Stimulated activated effector memory CD8-positive, alpha-beta T cell treated with anti-CD3 and anti-CD28 coated beads, Interleukin-12 subunit alpha, Interleukin-12 subunit beta, amount 100 ng/mL, for 72 hours (primary cell): Measurements from ENCODE around the gene FERMT3.

Experiments
- ATAC-seq: fragments of 150-1000 bp; cut with Tn5 transposase; 2 replicates; pipeline ENCODE4 v1.10.0; 2021
- DNase-seq, 2 donors: peaks; one replicate each; pipeline ENCODE4 v3.0.0; 2021 to 2022; ENCODE audit warnings: low spot score in 2 of 2
- H3K27ac Mint-ChIP-seq: one replicate; pipeline ENCODE4 v1.8.0; 2022; ENCODE audit warnings: mild to moderate bottlenecking, mixed read lengths
- H3K36me3 Mint-ChIP-seq: one replicate; pipeline ENCODE4 v1.8.0; 2022; ENCODE audit warnings: mild to moderate bottlenecking, mixed read lengths
- H3K4me1 Mint-ChIP-seq: one replicate; pipeline ENCODE4 v1.8.0; 2022; ENCODE audit warnings: mixed read lengths
- H3K4me3 Mint-ChIP-seq: one replicate; pipeline ENCODE4 v1.8.0; 2022; ENCODE audit warnings: mild to moderate bottlenecking, mixed read lengths
- H3K9me3 Mint-ChIP-seq: one replicate; pipeline ENCODE4 v1.8.0; 2022; ENCODE audit warnings: mixed read lengths

Gene FERMT3

GRCh38 chr11:64253481-64253880, 47.0 kb downstream of the FERMT3 start:
- ATAC-seq (no peak), DNase-seq (no peak)
- Mint-ChIP-seq H3K36me3 (peaks cover 31% of the 10 kb centered on the region), H3K9me3 (no peaks in the 10 kb centered on the region), H3K4me3 (no peak overlapping the region), H3K27ac (peak overlapping the region; percentile 70), H3K4me1 (peaks cover 20% of the 10 kb centered on the region)

DNA sequence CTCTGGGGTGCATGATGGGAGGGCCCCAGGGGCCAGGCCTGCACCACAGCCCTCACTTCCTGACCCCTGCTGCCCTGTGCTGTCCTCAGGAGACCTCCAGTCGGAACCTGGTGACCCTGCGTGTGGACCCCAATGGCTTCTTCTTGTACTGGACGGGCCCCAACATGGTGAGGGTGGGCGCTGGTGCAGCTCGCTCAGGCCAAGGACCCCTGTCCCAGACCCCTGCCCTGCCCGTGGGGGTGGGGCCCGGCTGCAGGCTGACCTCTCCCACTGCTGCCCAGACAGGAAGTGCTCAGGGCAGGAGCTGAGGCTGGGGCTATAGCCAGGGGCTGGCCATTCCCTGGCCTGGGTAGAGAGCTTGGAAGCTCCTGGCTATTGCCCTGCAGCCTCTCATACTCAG, 47.8 kb downstream of the FERMT3 start:
- Mint-ChIP-seq H3K9me3 (no peaks in the 10 kb centered on the region), H3K27ac (peak overlapping the region; percentile 70), H3K4me1 (peaks cover 24% of the 10 kb centered on the region), H3K36me3 (peaks cover 29% of the 10 kb centered on the region), H3K4me3 (no peak overlapping the region)
- ATAC-seq (no peak), DNase-seq (no peak)

- no peak for ATAC-seq
- Mint-ChIP-seq H3K27ac (no peak overlapping the region), H3K4me3 (no peak overlapping the region), H3K9me3 (no peaks in the 10 kb centered on the region), H3K4me1 (peaks cover 34% of the 10 kb centered on the region), H3K36me3 (peaks cover 40% of the 10 kb centered on the region)
- no peak for DNase-seq
Observed at GRCh38 chr11:64255135-64256128, 48.9 kb downstream of the FERMT3 start.

DNA sequence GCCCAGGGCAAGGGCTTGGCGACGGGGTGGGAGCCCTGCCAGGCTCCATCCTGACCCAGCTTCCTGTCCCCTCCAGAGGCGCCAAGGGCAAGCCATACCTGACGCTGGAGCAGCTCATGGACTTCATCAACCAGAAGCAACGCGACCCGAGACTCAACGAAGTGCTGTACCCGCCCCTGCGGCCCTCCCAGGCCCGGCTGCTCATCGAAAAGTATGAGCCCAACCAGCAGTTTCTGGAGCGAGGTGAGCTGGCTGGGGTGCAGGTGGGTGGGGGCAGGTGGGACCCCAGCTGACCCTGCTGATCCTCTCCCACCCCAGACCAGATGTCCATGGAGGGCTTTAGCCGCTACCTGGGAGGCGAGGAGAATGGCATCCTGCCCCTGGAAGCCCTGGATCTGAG, 49.8 kb downstream of the FERMT3 start:
- H3K27ac Mint-ChIP-seq = no peak overlapping the region
- ATAC-seq = no peak

GRCh38 chr11:64258356-64258755, 51.8 kb downstream of the FERMT3 start:
- DNase-seq (no peak), ATAC-seq (no peak)
- no peaks in the 10 kb centered on the region for H3K9me3 Mint-ChIP-seq
- H3K4me1 Mint-ChIP-seq = peaks cover 28% of the 10 kb centered on the region
- no peak overlapping the region for H3K4me3 Mint-ChIP-seq
- no peak overlapping the region for H3K27ac Mint-ChIP-seq
- H3K36me3 Mint-ChIP-seq = peaks cover 55% of the 10 kb centered on the region

More for the DNA sequence above, 49.8 kb downstream of the FERMT3 start:
- Mint-ChIP-seq H3K36me3 (peaks cover 47% of the 10 kb centered on the region), H3K4me1 (peaks cover 30% of the 10 kb centered on the region), H3K9me3 (no peaks in the 10 kb centered on the region), H3K4me3 (no peak overlapping the region)
- DNase-seq = no peak

GRCh38 chr11:64258946-64259532, 52.5 kb downstream of the FERMT3 start:
- H3K27ac Mint-ChIP-seq = peak overlapping the region; percentile 90
- H3K4me1 Mint-ChIP-seq = peaks cover 23% of the 10 kb centered on the region
- H3K36me3 Mint-ChIP-seq = peaks cover 55% of the 10 kb centered on the region

GRCh38 chr11:64259533-64260067, 53.1 kb downstream of the FERMT3 start:
- peak overlapping the region; percentile 31 for H3K4me3 Mint-ChIP-seq
- no peak for DNase-seq
- H3K9me3 Mint-ChIP-seq = no peaks in the 10 kb centered on the region
- H3K4me1 Mint-ChIP-seq = peaks cover 22% of the 10 kb centered on the region
- ATAC-seq = peak; percentile 49
- peak overlapping the region; percentile 90 for H3K27ac Mint-ChIP-seq
- H3K36me3 Mint-ChIP-seq = peaks cover 55% of the 10 kb centered on the region

More at GRCh38 chr11:64258946-64259532, 52.5 kb downstream of the FERMT3 start:
- ATAC-seq = no peak
- no peak for DNase-seq
- Mint-ChIP-seq H3K9me3 (no peaks in the 10 kb centered on the region), H3K4me3 (no peak overlapping the region)

DNA sequence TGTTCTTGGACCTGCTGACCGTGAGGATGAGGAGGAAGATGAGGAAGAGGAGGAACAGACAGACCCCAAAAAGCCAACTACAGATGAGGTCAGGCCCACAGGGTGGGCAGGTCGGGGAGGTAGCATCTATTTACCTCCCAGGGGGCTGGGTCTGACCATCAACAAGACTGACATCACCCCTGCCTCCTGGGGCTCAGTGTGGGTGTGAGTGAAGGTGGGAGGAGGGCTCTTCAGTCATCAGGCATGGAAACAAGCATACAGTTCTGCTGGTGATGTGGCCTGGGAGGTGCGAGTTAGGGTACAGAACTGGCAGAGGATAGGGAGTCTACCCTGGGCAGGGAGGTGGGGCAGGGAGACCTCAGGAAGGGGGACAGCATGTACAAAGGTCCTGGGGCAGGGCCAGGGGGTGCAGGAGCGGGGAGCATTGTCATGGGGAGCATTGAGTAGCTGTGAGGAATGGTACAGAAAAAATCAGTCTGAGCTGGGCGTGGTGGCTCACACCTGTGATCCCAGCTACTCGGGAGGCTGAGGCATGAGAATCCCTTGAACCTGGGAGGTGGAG, 53.7 kb downstream of the FERMT3 start:
- H3K27ac Mint-ChIP-seq = peak overlapping the region; percentile 90
- ATAC-seq (peak; percentile 56), DNase-seq (no peak)
- H3K4me3 Mint-ChIP-seq = peak overlapping the region; percentile 31
- H3K9me3 Mint-ChIP-seq = no peaks in the 10 kb centered on the region
- H3K4me1 Mint-ChIP-seq = peaks cover 22% of the 10 kb centered on the region
- H3K36me3 Mint-ChIP-seq = peaks cover 55% of the 10 kb centered on the region

DNA sequence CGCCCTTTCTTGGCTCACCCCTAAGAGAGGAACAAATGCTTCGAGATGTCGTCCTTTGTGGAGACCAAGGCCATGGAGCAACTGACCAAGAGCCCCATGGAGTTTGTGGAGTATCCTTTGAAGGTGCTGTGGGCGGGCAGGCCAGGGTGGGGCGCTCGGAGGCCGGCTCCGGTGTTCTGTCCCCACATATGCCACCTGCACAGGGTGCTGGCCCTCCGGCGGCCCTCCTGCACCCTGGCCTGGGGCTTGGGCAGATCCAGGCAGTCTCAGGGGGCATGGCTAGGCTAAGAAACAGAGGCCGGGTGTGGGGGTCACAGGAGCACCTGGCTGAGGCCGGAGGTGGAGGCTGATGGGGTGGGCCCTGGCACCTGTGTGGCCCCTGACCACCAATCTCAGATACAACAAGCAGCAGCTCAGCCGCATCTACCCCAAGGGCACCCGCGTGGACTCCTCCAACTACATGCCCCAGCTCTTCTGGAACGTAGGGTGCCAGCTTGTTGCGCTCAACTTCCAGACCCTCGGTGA, 55.1 kb downstream of the FERMT3 start:
- Mint-ChIP-seq H3K27ac (no peak overlapping the region), H3K4me1 (peaks cover 22% of the 10 kb centered on the region), H3K9me3 (no peaks in the 10 kb centered on the region), H3K4me3 (no peak overlapping the region), H3K36me3 (peaks cover 47% of the 10 kb centered on the region)
- DNase-seq (no peak), ATAC-seq (no peak)

DNA sequence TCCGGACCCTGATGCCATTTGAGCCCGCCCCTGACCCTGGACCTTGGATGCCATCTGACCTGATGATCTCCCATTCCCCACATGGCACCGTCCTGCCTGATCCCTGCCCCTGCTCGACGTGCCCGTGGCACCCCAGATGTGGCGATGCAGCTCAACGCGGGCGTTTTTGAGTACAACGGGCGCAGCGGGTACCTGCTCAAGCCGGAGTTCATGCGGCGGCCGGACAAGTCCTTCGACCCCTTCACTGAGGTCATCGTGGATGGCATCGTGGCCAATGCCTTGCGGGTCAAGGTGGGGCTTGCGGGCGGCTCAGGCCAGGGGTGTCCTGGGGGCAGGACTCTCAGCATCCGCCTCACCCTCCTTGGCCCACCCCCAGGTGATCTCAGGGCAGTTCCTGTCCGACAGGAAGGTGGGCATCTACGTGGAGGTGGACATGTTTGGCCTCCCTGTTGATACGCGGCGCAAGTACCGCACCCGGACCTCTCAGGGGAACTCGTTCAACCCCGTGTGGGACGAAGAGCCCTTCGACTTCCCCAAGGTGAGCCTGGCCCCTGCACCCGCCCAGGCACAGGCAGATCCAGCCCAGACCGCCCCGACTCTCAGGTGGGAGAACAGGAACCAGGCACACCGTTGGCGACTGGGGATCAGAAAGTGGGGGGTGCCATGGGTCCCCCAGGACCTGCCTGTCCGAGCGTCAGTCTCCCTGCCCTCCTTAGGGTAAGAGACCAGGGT, 55.9 kb downstream of the FERMT3 start:
- Mint-ChIP-seq H3K36me3 (peaks cover 45% of the 10 kb centered on the region), H3K4me3 (no peak overlapping the region), H3K4me1 (peaks cover 23% of the 10 kb centered on the region), H3K9me3 (no peaks in the 10 kb centered on the region), H3K27ac (peak overlapping the region; percentile 23)
- no peak for ATAC-seq
- no peak for DNase-seq

- ATAC-seq (no peak), DNase-seq (no peak)
- Mint-ChIP-seq H3K4me3 (no peak overlapping the region), H3K4me1 (peaks cover 31% of the 10 kb centered on the region), H3K36me3 (peaks cover 45% of the 10 kb centered on the region), H3K9me3 (no peaks in the 10 kb centered on the region), H3K27ac (peak overlapping the region; percentile 23)
Observed at GRCh38 chr11:64263021-64263946, 56.8 kb downstream of the FERMT3 start.

DNA sequence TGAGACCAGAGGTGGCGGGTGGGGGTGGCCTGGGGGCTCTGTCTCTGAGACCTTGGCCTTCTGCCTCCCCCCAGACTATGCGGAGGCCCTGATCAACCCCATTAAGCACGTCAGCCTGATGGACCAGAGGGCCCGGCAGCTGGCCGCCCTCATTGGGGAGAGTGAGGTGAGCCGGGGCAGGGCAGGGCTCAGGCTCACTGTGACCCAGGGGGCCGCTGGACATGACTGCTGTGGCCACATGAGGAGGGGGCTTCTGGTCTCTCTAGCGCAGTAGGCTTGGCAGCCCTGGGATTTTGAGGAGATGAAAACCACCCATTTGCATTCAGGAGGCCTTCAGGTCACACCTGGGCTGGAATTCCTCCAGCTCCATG, 57.4 kb downstream of the FERMT3 start:
- peaks cover 51% of the 10 kb centered on the region for H3K36me3 Mint-ChIP-seq
- ATAC-seq = no peak
- H3K4me3 Mint-ChIP-seq = no peak overlapping the region
- DNase-seq = no peak
- no peaks in the 10 kb centered on the region for H3K9me3 Mint-ChIP-seq
- peak overlapping the region; percentile 60 for H3K27ac Mint-ChIP-seq
- peaks cover 38% of the 10 kb centered on the region for H3K4me1 Mint-ChIP-seq

DNA sequence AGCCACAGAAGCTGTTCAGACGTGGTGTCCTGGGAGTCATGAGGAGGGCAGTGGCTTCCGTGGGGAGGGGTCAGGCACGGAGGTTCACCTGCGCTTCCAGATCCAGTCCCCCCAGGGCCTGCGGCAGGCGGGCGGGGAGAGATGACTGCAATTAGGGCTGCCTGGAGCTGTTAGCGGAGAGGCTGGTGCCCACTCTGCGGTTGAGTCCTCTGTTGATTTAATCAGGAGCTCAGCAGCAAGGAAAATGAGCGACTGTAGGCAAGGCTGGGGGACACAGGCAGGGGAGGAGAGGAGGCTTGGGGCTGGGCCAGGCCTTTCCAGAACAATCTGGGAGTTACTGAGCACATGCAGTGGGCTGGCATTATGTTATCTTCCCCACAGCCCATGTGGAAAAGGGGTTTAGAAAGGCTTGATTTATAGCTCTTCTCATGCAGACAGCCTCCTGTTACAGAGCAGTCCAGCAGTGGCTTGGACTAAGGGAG, 57.9 kb downstream of the FERMT3 start:
- peaks cover 51% of the 10 kb centered on the region for H3K36me3 Mint-ChIP-seq
- H3K27ac Mint-ChIP-seq = peak overlapping the region; percentile 60
- ATAC-seq (no peak), DNase-seq (no peak)
- H3K4me3 Mint-ChIP-seq = no peak overlapping the region
- H3K9me3 Mint-ChIP-seq = no peaks in the 10 kb centered on the region
- peaks cover 38% of the 10 kb centered on the region for H3K4me1 Mint-ChIP-seq
